Large intestine (tissue), 3 donors: ENCODE results near the gene APRT. TPM values are rescaled to one million over a fixed set of nuclear protein-coding genes. Genes with fewer than 3 reads are reported as not detected.
A peak's percentile ranks its signal among the peaks of the same experiment; 100 is the strongest.

ENCODE experiments used
- DNase-seq, 2 donors: peaks; one replicate each; pipeline versions ENCODE4 v3.0.0 to v3.0.0-alpha.2; 2013
- H3K27ac ChIP-seq: one replicate; pipeline ENCODE4 v1.5.1; 2013; ENCODE audit warnings: low read length
- H3K27me3 ChIP-seq: 2 replicates; pipeline ENCODE4 v1.6.1; 2013; ENCODE audit warnings: low read length; ENCODE audit not compliant: control insufficient read depth, insufficient read depth
- H3K36me3 ChIP-seq: 2 replicates; pipeline ENCODE4 v1.6.1; 2013; ENCODE audit warnings: low read length; ENCODE audit not compliant: control insufficient read depth, insufficient read depth
- H3K4me1 ChIP-seq: one replicate; pipeline ENCODE4 v1.6.1; 2013; ENCODE audit warnings: low read length; ENCODE audit not compliant: control insufficient read depth, insufficient read depth
- H3K4me3 ChIP-seq: one replicate; pipeline ENCODE4 v1.5.1; 2013; ENCODE audit warnings: low read length
- H3K9me3 ChIP-seq: one replicate; pipeline ENCODE4 v1.6.1; 2013; ENCODE audit warnings: mild to moderate bottlenecking, low read depth, low read length, moderate library complexity; ENCODE audit not compliant: control insufficient read depth
- WGBS: methylation state at CpG from one replicate; pipeline ENCODE4 v1.1.5; 2013; ENCODE audit warnings: low lambda C conversion rate; ENCODE audit not compliant: insufficient coverage; 5-methylcytosine and 5-hydroxymethylcytosine counted together
- polyA plus RNA-seq: library from polyadenylated mRNA; unstranded; fragments of 120-200 nt; gene quantifications from one replicate; pipeline ENCODE4 v1.2.1, GENCODE V29; 2013

Gene APRT
- polyA plus RNA-seq, 1 donor, result 117 TPM

DNA sequence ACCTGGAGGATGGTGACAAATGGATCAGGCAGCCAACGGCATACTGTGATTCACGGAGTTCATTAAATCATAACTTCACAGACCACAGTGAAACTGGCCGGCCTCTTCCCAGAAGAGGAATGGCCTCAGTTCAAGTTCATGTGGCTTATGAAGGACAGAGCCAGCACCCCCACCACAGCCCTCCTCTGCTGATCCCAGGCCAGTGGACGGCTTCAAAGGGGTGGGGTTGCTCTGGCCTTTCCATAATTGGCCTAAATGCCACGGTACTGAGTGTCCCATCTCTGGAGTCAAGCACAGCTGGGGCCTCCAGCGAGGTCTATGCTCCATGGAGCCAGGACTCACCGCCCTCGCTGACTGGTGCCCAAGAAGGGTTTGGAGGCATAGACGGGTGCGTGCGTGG is 23.7 kb upstream of the APRT start:
- Histone ChIP-seq H3K4me1 (no peaks in the 10 kb centered on the region), H3K9me3 (no peaks in the 10 kb centered on the region), H3K4me3 (no peak overlapping the region), H3K27me3 (no peaks in the 10 kb centered on the region), H3K27ac (no peak overlapping the region), H3K36me3 (peaks cover 34% of the 10 kb centered on the region)
- no peak for DNase-seq
- WGBS, result no CpG with 5 or more reads among the region's 11 CpGs

GRCh38 chr16:88834670-88835069 is 22.9 kb upstream of the APRT start:
- Histone ChIP-seq H3K36me3 (peaks cover 28% of the 10 kb centered on the region), H3K27ac (no peak overlapping the region), H3K27me3 (no peaks in the 10 kb centered on the region), H3K4me1 (no peaks in the 10 kb centered on the region), H3K9me3 (no peaks in the 10 kb centered on the region), H3K4me3 (no peak overlapping the region)
- no peak for DNase-seq
- no CpG with 5 or more reads among the region's 13 CpGs for WGBS

- no peaks in the 10 kb centered on the region for H3K9me3 ChIP-seq
- DNase-seq, result no peak
- H3K4me1 ChIP-seq, result no peaks in the 10 kb centered on the region
- WGBS, result no CpG with 5 or more reads among the region's 13 CpGs
- no peak overlapping the region for H3K4me3 ChIP-seq
- no peak overlapping the region for H3K27ac ChIP-seq
- no peaks in the 10 kb centered on the region for H3K27me3 ChIP-seq
- peaks cover 20% of the 10 kb centered on the region for H3K36me3 ChIP-seq
Observed at GRCh38 chr16:88833086-88833485, 21.4 kb upstream of the APRT start.

GRCh38 chr16:88831838-88832237 is 20.1 kb upstream of the APRT start:
- no peaks in the 10 kb centered on the region for H3K4me1 ChIP-seq
- no peak overlapping the region for H3K27ac ChIP-seq
- peaks cover 24% of the 10 kb centered on the region for H3K36me3 ChIP-seq
- WGBS, result 100% methylated on average over 1 of the region's 13 CpGs
- DNase-seq, result no peak
- H3K9me3 ChIP-seq, result no peaks in the 10 kb centered on the region
- H3K4me3 ChIP-seq, result no peak overlapping the region
- H3K27me3 ChIP-seq, result no peaks in the 10 kb centered on the region

DNA sequence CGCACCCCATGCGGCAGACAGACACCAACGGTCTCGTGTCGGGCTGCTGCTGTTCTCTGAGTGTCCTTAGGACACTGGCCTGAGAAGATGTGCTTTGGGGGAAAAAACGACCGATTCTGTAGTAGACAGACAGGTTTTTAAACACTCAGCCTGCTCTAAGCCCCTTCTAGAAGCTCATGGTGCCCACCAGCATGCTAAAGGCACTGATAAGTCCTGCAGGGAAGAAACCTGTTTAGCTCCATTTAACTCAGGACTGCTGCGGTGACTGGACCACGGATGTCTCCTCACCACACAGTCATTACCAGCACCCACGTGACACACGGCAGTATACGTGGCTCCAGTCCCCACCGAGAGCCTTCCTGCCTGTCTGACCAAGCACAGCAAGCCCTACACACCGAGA is 19.1 kb upstream of the APRT start:
- H3K27me3 ChIP-seq, result no peaks in the 10 kb centered on the region
- no peak for DNase-seq
- H3K36me3 ChIP-seq, result peaks cover 29% of the 10 kb centered on the region
- no peaks in the 10 kb centered on the region for H3K9me3 ChIP-seq
- no peaks in the 10 kb centered on the region for H3K4me1 ChIP-seq
- WGBS, result no CpG with 5 or more reads among the region's 14 CpGs
- H3K4me3 ChIP-seq, result no peak overlapping the region
- no peak overlapping the region for H3K27ac ChIP-seq

GRCh38 chr16:88830258-88830657 is 18.5 kb upstream of the APRT start:
- DNase-seq, result peak; percentile 26 to 30
- Histone ChIP-seq H3K9me3 (no peaks in the 10 kb centered on the region), H3K27me3 (no peaks in the 10 kb centered on the region), H3K36me3 (peaks cover 28% of the 10 kb centered on the region), H3K4me3 (no peak overlapping the region), H3K4me1 (no peaks in the 10 kb centered on the region), H3K27ac (no peak overlapping the region)
- WGBS, result no CpG with 5 or more reads among the region's 11 CpGs

DNA sequence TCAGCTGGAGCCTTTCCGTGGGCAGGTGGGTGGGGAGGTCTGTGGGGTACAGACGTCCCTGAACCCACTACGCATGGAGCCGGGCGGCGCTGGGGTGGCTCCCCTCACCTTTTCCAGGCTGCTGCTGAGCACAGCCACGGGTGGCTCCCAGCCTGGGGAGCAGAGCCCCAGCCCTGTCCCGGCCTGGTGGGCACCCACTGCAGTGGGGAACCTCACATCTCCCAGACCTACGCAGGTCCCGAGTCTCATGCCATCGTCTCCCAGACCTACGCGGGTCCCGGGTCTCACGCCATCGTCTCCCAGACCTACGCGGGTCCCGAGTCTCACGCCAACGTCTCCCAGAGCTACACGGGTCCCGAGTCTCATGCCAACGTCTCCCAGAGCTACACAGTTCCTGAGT is 17.0 kb upstream of the APRT start:
- H3K27ac ChIP-seq, result no peak overlapping the region
- H3K27me3 ChIP-seq, result no peaks in the 10 kb centered on the region
- H3K4me3 ChIP-seq, result no peak overlapping the region
- H3K4me1 ChIP-seq, result no peaks in the 10 kb centered on the region
- WGBS, result no CpG with 5 or more reads among the region's 24 CpGs
- H3K36me3 ChIP-seq, result peaks cover 28% of the 10 kb centered on the region
- H3K9me3 ChIP-seq, result no peaks in the 10 kb centered on the region
- DNase-seq, result no peak

DNA sequence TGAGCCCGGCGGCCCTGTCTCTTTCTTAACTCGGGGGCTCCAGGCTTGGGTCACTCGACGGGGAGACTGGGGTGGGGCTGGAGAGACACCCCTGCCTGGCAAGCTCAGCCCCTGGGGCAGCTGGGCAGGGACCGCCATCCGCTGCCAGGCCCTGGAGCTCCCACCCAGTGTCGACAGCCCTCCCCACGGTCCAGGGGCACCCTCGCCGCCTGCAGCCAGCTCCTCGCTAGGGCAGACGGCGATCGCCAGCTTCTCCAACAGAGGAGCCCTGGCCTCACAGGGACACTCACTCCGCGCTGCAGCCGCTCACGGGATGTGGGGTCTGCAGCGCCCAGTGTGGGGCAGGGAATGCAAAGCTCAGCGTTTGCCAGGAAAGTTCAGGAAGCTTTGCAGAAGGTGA is 16.0 kb upstream of the APRT start:
- peaks cover 34% of the 10 kb centered on the region for H3K36me3 ChIP-seq
- H3K9me3 ChIP-seq, result no peaks in the 10 kb centered on the region
- WGBS, result no CpG with 5 or more reads among the region's 21 CpGs
- H3K27ac ChIP-seq, result no peak overlapping the region
- no peaks in the 10 kb centered on the region for H3K27me3 ChIP-seq
- no peaks in the 10 kb centered on the region for H3K4me1 ChIP-seq
- no peak overlapping the region for H3K4me3 ChIP-seq
- no peak for DNase-seq

DNA sequence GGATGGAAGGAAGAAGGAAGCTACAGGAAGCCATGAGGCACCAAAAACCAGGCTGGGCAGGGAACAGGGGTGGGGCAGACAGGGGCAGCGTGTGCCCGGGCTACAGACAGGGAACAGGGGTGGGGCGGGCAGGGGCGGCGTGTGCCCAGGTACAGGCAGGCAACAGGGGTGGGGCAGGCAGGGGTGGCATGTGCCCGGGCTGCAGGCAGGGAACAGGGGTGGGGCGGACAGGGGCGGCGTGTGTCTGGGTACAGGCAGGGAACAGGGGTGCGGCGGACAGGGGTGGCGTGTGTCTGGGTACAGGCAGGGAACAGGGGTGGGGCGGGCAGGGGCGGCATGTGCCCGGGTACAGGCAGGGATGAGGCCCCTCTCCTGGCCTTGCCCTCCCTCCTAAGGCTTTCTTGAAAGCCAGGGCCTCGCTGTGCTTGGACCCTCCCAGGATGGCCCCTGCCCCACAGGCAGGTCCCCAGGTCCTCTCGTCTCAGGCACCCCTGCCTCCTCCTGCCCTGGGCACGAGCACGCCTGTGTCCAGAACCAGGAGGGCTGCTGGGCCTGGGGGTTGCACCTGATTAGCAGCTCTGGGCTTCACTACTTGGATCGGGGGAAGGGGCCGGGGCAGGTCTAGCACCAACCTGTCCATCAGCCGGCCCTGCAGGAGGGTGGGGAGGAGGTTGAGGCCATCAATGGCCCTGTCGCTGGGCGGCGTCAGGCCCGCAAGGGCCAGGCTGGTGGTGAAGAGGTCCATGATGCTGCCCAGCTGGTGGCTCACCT is 14.5 kb upstream of the APRT start:
- H3K27ac ChIP-seq, result no peak overlapping the region
- DNase-seq, result no peak

GRCh38 chr16:88825146-88825545 is 13.4 kb upstream of the APRT start:
- no peaks in the 10 kb centered on the region for H3K9me3 ChIP-seq
- H3K27me3 ChIP-seq, result no peaks in the 10 kb centered on the region
- no peak overlapping the region for H3K4me3 ChIP-seq
- H3K36me3 ChIP-seq, result peaks cover 48% of the 10 kb centered on the region
- DNase-seq, result no peak
- no CpG with 5 or more reads among the region's 12 CpGs for WGBS
- H3K27ac ChIP-seq, result no peak overlapping the region
- no peaks in the 10 kb centered on the region for H3K4me1 ChIP-seq

More for the DNA sequence above, 14.5 kb upstream of the APRT start:
- peaks cover 47% of the 10 kb centered on the region for H3K36me3 ChIP-seq
- no peaks in the 10 kb centered on the region for H3K27me3 ChIP-seq
- WGBS, result no CpG with 5 or more reads among the region's 26 CpGs
- no peaks in the 10 kb centered on the region for H3K4me1 ChIP-seq
- no peaks in the 10 kb centered on the region for H3K9me3 ChIP-seq
- no peak overlapping the region for H3K4me3 ChIP-seq
